IMR-90 (cell line): ENCODE measurements around the gene ZFPL1. TPM values are rescaled to one million over a fixed set of nuclear protein-coding genes. Genes with fewer than 3 reads are reported as not detected.

Source experiments
- ATAC-seq: fragments of 200-7000 bp; cut with Tn5 transposase; 2 replicates; pipeline ENCODE4 v1.9.1; 2020; ENCODE audit warnings: low read depth, mild to moderate bottlenecking, moderate library complexity
- BruUV-seq: library from RNA; stranded (reverse); fragments of 400-500 nt; replicated peaks from 2 replicates; lab custom pipeline; 2021; lab: Mats Ljungman, UMichigan
- CTCF ChIA-PET: fragments of 300-600 bp; formaldehyde crosslinking; extraction: SDS; loops from one replicate; lab custom pipeline; 2021; ENCODE audit warnings: antibody characterized with exemption; lab: Yijun Ruan, JAX
- POLR2A ChIA-PET: fragments of 300-600 bp; sonication (Branson Sonifier 250); formaldehyde crosslinking; loops from one replicate; lab custom pipeline; 2022; ENCODE audit warnings: antibody characterized with exemption; ENCODE audit not compliant: unreplicated experiment; lab: Charles Lee
- DNase-seq: peaks from one replicate; pipeline ENCODE4 v3.0.0; 2013
- H2AFZ ChIP-seq: replicated peaks from 2 replicates; pipeline ENCODE3; 2013; ENCODE audit warnings: low read length, mild to moderate bottlenecking; ENCODE audit not compliant: poor library complexity
- H2AK5ac ChIP-seq: 2 replicates; pipeline ENCODE4 v1.6.1; 2013; ENCODE audit warnings: low read depth, low read length, inconsistent platforms
- H2AK9ac ChIP-seq: replicated peaks from 2 replicates; pipeline ENCODE3; 2013; ENCODE audit warnings: mild to moderate bottlenecking, low read depth, low read length, moderate library complexity; ENCODE audit not compliant: poor library complexity
- H2BK120ac ChIP-seq: 2 replicates; pipeline ENCODE4 v1.6.1; 2013; ENCODE audit warnings: low read depth, low read length, inconsistent platforms
- H2BK15ac ChIP-seq: 3 replicates; pipeline ENCODE4 v1.6.1; 2013; ENCODE audit warnings: low read depth, low read length, inconsistent platforms
- H2BK20ac ChIP-seq: 2 replicates; pipeline ENCODE4 v1.6.1; 2013; ENCODE audit warnings: low read depth, mild to moderate bottlenecking, inconsistent platforms, low read length, moderate library complexity
- H2BK5ac ChIP-seq: 2 replicates; pipeline ENCODE4 v1.6.1; 2013; ENCODE audit warnings: mild to moderate bottlenecking, low read depth, low read length, inconsistent platforms; ENCODE audit not compliant: poor library complexity, severe bottlenecking
- H3K14ac ChIP-seq: replicated peaks from 2 replicates; pipeline ENCODE4 v1.6.1; 2013; ENCODE audit warnings: low read depth, low read length, inconsistent platforms
- H3K18ac ChIP-seq: 2 replicates; pipeline ENCODE4 v1.6.1; 2013; ENCODE audit warnings: low read depth, low read length, control low read depth
- H3K23ac ChIP-seq: 2 replicates; pipeline ENCODE4 v1.6.1; 2013; ENCODE audit warnings: low read depth, low read length, inconsistent platforms
- H3K27ac ChIP-seq: 2 replicates; pipeline ENCODE4 v1.5.1; 2013; ENCODE audit warnings: mild to moderate bottlenecking, control low read depth, low read length; ENCODE audit not compliant: insufficient read depth
- H3K27me3 ChIP-seq: 2 replicates; pipeline ENCODE4 v1.6.1; 2013; ENCODE audit warnings: low read length; ENCODE audit not compliant: control insufficient read depth, insufficient read depth
- H3K36me3 ChIP-seq: 2 replicates; pipeline ENCODE4 v1.6.1; 2013; ENCODE audit warnings: low read length, mixed read lengths; ENCODE audit not compliant: control insufficient read depth, insufficient read depth
- H3K4ac ChIP-seq: 2 replicates; pipeline ENCODE4 v1.6.1; 2013; ENCODE audit warnings: low read depth, low read length, inconsistent platforms
- H3K4me1 ChIP-seq: 2 replicates; pipeline ENCODE4 v1.6.1; 2013; ENCODE audit warnings: low read length, mixed read lengths; ENCODE audit not compliant: control insufficient read depth, insufficient read depth
- H3K4me2 ChIP-seq: 2 replicates; pipeline ENCODE4 v1.6.1; 2013; ENCODE audit warnings: low read depth, mild to moderate bottlenecking, control low read depth, low read length, moderate library complexity
- H3K4me3 ChIP-seq: 2 replicates; pipeline ENCODE4 v1.5.1; 2013; ENCODE audit warnings: low read depth, mild to moderate bottlenecking, control low read depth, low read length, moderate library complexity; ENCODE audit not compliant: insufficient read depth
- H3K56ac ChIP-seq: 2 replicates; pipeline ENCODE4 v1.6.1; 2013; ENCODE audit warnings: low read length, inconsistent platforms; ENCODE audit not compliant: insufficient read depth; ENCODE audit errors: extremely low read depth
- H3K79me1 ChIP-seq, 2 experiments: 2 replicates each; pipeline ENCODE4 v1.6.1; 2013; ENCODE audit warnings: low read length in 2 of 2, inconsistent platforms in 1 of 2, low read depth in 1 of 2
- H3K9ac ChIP-seq: 2 replicates; pipeline ENCODE4 v1.6.1; 2013; ENCODE audit warnings: low read depth, low read length, control low read depth
- H3K9me1 ChIP-seq: 2 replicates; pipeline ENCODE4 v1.6.1; 2013; ENCODE audit warnings: low read length, inconsistent platforms; ENCODE audit not compliant: insufficient read depth
- H3K9me3 ChIP-seq: 2 replicates; pipeline ENCODE4 v1.6.1; 2013; ENCODE audit warnings: low read length; ENCODE audit not compliant: control insufficient read depth, insufficient read depth
- H4K20me1 ChIP-seq: 2 replicates; pipeline ENCODE4 v1.6.1; 2013; ENCODE audit warnings: low read length, inconsistent platforms; ENCODE audit not compliant: insufficient read depth
- H4K5ac ChIP-seq: 2 replicates; pipeline ENCODE4 v1.6.1; 2013; ENCODE audit warnings: mild to moderate bottlenecking, low read depth, low read length, control low read depth
- H4K8ac ChIP-seq, 2 experiments: 2 replicates each; pipeline ENCODE4 v1.6.1; 2013; ENCODE audit warnings: low read depth in 2 of 2, low read length in 2 of 2, control low read depth in 1 of 2, inconsistent platforms in 1 of 2
- H4K91ac ChIP-seq: 2 replicates; pipeline ENCODE4 v1.6.1; 2013; ENCODE audit warnings: low read depth, low read length, inconsistent platforms; ENCODE audit not compliant: insufficient read depth
- CEBPB ChIP-seq: IDR thresholded peaks from 2 replicates; pipeline ENCODE4 v1.6.1; 2012; ENCODE audit warnings: low read depth, low read length, improper control_type of control experiment
- MAFK ChIP-seq: IDR thresholded peaks from 2 replicates; pipeline ENCODE4 v1.6.1; 2012; ENCODE audit warnings: low read depth, low read length, improper control_type of control experiment
- RAD21 ChIP-seq: IDR thresholded peaks from 2 replicates; pipeline ENCODE4 v1.6.1; 2012; ENCODE audit warnings: low read length, improper control_type of control experiment
- RCOR1 ChIP-seq: IDR thresholded peaks from 2 replicates; pipeline ENCODE4 v1.6.1; 2012; ENCODE audit warnings: mild to moderate bottlenecking, low read length, improper control_type of control experiment; ENCODE audit not compliant: insufficient replicate concordance
- SMC3 ChIP-seq: fragments of 150-350 bp; IDR thresholded peaks from 2 replicates; pipeline ENCODE4 v1.6.1; 2016; ENCODE audit warnings: low read depth, mild to moderate bottlenecking, antibody characterized with exemption, low read length, moderate library complexity
- WGBS, 2 experiments: methylation state at CpG; one replicate each; pipeline versions ENCODE4 v1.1.5 to v1.1.7; 2013; ENCODE audit warnings: missing lambda C conversion rate in 2 of 2; ENCODE audit not compliant: insufficient read length in 1 of 2; ENCODE audit errors: extremely low coverage in 2 of 2; 5-methylcytosine and 5-hydroxymethylcytosine counted together
- dilution Hi-C: fragments of 300-500 bp; cut with HindIII; formaldehyde crosslinking; loops from one replicate; pipeline ENCODE4 v1.14.3; 2018; ENCODE audit warnings: low sequenced_read_pairs; ENCODE audit not compliant: unreplicated experiment
- in situ Hi-C: fragments of 300-500 bp; cut with MboI; formaldehyde crosslinking; loops from 3 replicates; pipeline ENCODE4 v1.14.3; 2019; ENCODE audit warnings: low sequenced_read_pairs, inconsistent platforms, mixed read lengths
- intact Hi-C: fragments of 100-400 bp; cut with micrococcal nuclease; formaldehyde crosslinking; loops from 2 replicates; pipeline ENCODE4 v1.10.0; 2022
- polyA plus RNA-seq, 3 experiments: library from polyadenylated mRNA; depleted of rRNA; stranded (reverse); fragments of >200 nt; gene quantifications; 2 replicates each; pipeline ENCODE4 v1.2.3, GENCODE V29; 2012; ENCODE audit warnings: low replicate concordance in 1 of 3
- total RNA-seq: library from RNA; depleted of rRNA; stranded (reverse); fragments of >200 nt; gene quantifications from 2 replicates; pipeline ENCODE4 v1.2.3, GENCODE V29; 2012
- TF ChIP-seq, protein P1 (sequence below): conservative IDR thresholded peaks from 2 replicates; pipeline ENCODE4 v1.5.1; 2012; ENCODE audit warnings: mild to moderate bottlenecking, low read depth, low read length, improper control_type of control experiment

The ZFPL1 gene
- total and polyA plus RNA-seq, 2 of the 4 experiments (the other 2 are of a cell fraction), result 24.0 to 67.5 TPM

DNA sequence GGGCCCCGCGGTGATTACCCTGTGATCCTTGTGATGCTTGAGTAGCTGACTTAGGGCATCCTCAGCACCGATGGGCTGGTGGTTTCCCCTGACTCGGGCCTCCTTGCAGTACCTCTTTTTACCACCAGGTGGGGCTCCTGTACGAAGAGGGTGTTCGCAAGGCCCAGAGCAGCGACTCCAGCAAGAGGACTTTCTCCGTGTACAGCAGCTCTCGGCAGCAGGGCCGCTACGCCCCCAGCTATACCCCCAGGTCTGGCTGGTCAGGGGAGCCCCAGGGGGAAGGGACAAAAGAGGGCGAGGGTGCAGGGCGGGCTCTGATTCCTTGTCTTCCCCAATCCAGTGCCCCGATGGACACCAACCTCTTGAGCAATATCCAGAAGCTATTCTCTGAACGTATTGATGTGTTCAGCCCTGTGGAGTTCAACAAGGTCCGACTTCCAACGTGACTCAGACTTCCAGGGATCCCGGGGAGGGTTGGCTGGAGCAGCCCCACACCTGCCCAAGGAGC lies 26.4 kb downstream of the ZFPL1 start:
- H3K4me2 ChIP-seq, result peak overlapping the region; percentile 56; the same call in 1 of the 2 replicates
- no peak overlapping the region for H3K14ac ChIP-seq
- dilution Hi-C loops, result no loop called here
- H2BK5ac ChIP-seq, result no peak overlapping the region
- H3K36me3 ChIP-seq, result peaks cover 11% of the 10 kb centered on the region
- in situ Hi-C loops, result no loop called here
- H4K20me1 ChIP-seq, result peaks cover 11% of the 10 kb centered on the region; the same call in 1 of the 2 replicates
- H3K9me3 ChIP-seq, result no peaks in the 10 kb centered on the region
- intact Hi-C loops, result loop anchor here (2.0 to 5.0 kb wide), 2 partner anchors 142 to 264 kb away; no protein-coding TSS in a partner anchor
- no peak overlapping the region for H2AK5ac ChIP-seq
- H3K23ac ChIP-seq, result no peak overlapping the region; the same call in 1 of the 2 replicates
- no peak overlapping the region for H3K9ac ChIP-seq
- ChIA-PET CTCF (interaction anchor here (0.7 to 3.5 kb wide), 4 partner anchors 8 to 98 kb away, joined by 3 to 15 read pairs (median 4); partner anchors contain the start of gene SNX15), POLR2A (no interaction called here)
- peak overlapping the region; percentile 85 for H2AFZ ChIP-seq
- no peak overlapping the region for H3K56ac ChIP-seq
- H3K4me1 ChIP-seq, result peaks cover 13% of the 10 kb centered on the region; the same call in 1 of the 2 replicates
- no peak overlapping the region for H3K18ac ChIP-seq
- peaks cover 0 to 24% of the 10 kb centered on the region in 2 experiments; a peak in 3 of 4 replicates for H3K79me1 ChIP-seq
- no peak overlapping the region for H2BK120ac ChIP-seq
- peak; percentile 74 for DNase-seq
- no peak overlapping the region for H2BK20ac ChIP-seq
- peak; percentile 73 for ATAC-seq
- no peak overlapping the region for H3K4me3 ChIP-seq
- H3K4ac ChIP-seq, result no peak overlapping the region
- H4K8ac ChIP-seq, result no peak overlapping the region
- H4K91ac ChIP-seq, result no peak overlapping the region
- TF ChIP-seq CEBPB (peak; percentile 68; the same call in 1 of the 2 replicates), RAD21 (peak; percentile 62), MAFK (no peak), RCOR1 (no peak), SMC3 (peak; percentile 69)
- TF ChIP-seq, protein P1, sequence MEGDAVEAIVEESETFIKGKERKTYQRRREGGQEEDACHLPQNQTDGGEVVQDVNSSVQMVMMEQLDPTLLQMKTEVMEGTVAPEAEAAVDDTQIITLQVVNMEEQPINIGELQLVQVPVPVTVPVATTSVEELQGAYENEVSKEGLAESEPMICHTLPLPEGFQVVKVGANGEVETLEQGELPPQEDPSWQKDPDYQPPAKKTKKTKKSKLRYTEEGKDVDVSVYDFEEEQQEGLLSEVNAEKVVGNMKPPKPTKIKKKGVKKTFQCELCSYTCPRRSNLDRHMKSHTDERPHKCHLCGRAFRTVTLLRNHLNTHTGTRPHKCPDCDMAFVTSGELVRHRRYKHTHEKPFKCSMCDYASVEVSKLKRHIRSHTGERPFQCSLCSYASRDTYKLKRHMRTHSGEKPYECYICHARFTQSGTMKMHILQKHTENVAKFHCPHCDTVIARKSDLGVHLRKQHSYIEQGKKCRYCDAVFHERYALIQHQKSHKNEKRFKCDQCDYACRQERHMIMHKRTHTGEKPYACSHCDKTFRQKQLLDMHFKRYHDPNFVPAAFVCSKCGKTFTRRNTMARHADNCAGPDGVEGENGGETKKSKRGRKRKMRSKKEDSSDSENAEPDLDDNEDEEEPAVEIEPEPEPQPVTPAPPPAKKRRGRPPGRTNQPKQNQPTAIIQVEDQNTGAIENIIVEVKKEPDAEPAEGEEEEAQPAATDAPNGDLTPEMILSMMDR, result peak; percentile 91
- BruUV-seq, result no TSS peak
- no peak overlapping the region for H2BK15ac ChIP-seq
- 20% methylated on average over 9 of the region's 18 CpGs; no CpG with 5 or more reads in 1 of the 2 experiments for WGBS, 2 experiments
- no peaks in the 10 kb centered on the region for H3K27me3 ChIP-seq
- H2AK9ac ChIP-seq, result peak overlapping the region; percentile 82
- H3K27ac ChIP-seq, result no peak overlapping the region
- H3K9me1 ChIP-seq, result 0 out of 2 replicates have a peak, but pooled peaks cover 1% of the 10 kb centered on the region
- no peak overlapping the region for H4K5ac ChIP-seq
